Activated T-cell treated with anti-CD3 and anti-CD28 coated beads, Interleukin-2, amount 50 U/mL, for 24 hours (primary cell): ENCODE data around the gene TMEM184A.

Experiments used
- DNase-seq: peaks from one replicate; pipeline ENCODE4 v3.0.0-alpha.2; 2020
- H3K27ac Mint-ChIP-seq: 2 replicates; pipeline ENCODE4 v1.8.0; 2020; ENCODE audit warnings: mild to moderate bottlenecking, mixed read lengths
- H3K27me3 Mint-ChIP-seq: 2 replicates; pipeline ENCODE4 v1.8.0; 2020; ENCODE audit warnings: mixed read lengths
- H3K36me3 Mint-ChIP-seq: 2 replicates; pipeline ENCODE4 v1.8.0; 2020; ENCODE audit warnings: low read depth, mixed read lengths
- H3K4me1 Mint-ChIP-seq: 2 replicates; pipeline ENCODE4 v1.8.0; 2020; ENCODE audit warnings: low read depth, mixed read lengths
- H3K4me3 Mint-ChIP-seq: 2 replicates; pipeline ENCODE4 v1.8.0; 2020; ENCODE audit warnings: mild to moderate bottlenecking, moderate library complexity, mixed read lengths
- H3K9me3 Mint-ChIP-seq: 2 replicates; pipeline ENCODE4 v1.8.0; 2020; ENCODE audit warnings: mixed read lengths

TMEM184A gene

GRCh38 chr7:1544896-1545416 is 11.0 kb downstream of the TMEM184A start:
- Mint-ChIP-seq H3K36me3 (peaks cover 31% of the 10 kb centered on the region), H3K9me3 (no peaks in the 10 kb centered on the region), H3K4me3 (no peak overlapping the region), H3K4me1 (peaks cover 3% of the 10 kb centered on the region), H3K27me3 (no peaks in the 10 kb centered on the region), H3K27ac (peak overlapping the region; percentile 50)
- DNase-seq = no peak

DNA sequence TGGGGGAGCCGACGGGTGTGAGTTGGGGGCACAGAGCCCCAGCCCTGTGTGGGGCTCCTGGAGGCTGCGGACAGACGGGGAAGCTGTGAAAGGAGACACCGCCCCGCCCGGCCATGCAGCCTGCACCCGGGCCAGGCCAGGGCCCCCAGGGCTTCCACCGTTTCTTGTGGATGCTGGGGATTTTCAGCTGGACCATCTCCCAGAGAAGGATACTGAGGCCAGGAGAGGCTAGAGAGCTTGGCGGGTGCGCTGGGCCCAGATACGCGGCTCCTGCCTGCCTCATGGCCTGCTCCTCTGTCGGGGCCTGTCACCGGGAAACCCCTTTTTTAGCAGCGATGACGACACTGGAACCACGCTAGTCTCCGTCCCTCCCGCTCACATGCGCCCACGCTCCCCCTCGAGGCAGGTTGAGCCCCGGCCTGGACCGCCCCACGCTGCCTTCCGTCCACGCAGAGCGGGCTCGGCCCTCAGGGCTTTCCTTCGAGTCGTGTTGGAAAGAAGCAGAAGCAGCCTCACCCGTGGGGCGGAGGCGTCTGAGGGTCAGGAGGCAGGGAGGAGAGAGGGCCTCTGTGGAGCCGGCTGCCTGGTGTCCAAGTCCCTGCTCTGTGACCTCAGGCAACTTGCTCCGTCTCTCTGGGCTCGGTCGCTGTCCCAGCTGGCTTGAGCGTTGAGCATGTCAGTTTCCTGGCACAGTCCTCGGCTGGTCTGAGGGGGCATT is 11.7 kb downstream of the TMEM184A start:
- H3K9me3 Mint-ChIP-seq = no peaks in the 10 kb centered on the region
- H3K27me3 Mint-ChIP-seq = no peaks in the 10 kb centered on the region
- peaks cover 3% of the 10 kb centered on the region for H3K4me1 Mint-ChIP-seq
- H3K36me3 Mint-ChIP-seq = peaks cover 38% of the 10 kb centered on the region
- DNase-seq = no peak
- H3K4me3 Mint-ChIP-seq = no peak overlapping the region
- H3K27ac Mint-ChIP-seq = no peak overlapping the region

- Mint-ChIP-seq H3K27me3 (no peaks in the 10 kb centered on the region), H3K36me3 (peaks cover 42% of the 10 kb centered on the region), H3K4me3 (no peak overlapping the region), H3K9me3 (no peaks in the 10 kb centered on the region), H3K27ac (peak overlapping the region; percentile 67), H3K4me1 (peaks cover 3% of the 10 kb centered on the region)
- DNase-seq = no peak
Observed at GRCh38 chr7:1543826-1544177, 12.2 kb downstream of the TMEM184A start.

DNA sequence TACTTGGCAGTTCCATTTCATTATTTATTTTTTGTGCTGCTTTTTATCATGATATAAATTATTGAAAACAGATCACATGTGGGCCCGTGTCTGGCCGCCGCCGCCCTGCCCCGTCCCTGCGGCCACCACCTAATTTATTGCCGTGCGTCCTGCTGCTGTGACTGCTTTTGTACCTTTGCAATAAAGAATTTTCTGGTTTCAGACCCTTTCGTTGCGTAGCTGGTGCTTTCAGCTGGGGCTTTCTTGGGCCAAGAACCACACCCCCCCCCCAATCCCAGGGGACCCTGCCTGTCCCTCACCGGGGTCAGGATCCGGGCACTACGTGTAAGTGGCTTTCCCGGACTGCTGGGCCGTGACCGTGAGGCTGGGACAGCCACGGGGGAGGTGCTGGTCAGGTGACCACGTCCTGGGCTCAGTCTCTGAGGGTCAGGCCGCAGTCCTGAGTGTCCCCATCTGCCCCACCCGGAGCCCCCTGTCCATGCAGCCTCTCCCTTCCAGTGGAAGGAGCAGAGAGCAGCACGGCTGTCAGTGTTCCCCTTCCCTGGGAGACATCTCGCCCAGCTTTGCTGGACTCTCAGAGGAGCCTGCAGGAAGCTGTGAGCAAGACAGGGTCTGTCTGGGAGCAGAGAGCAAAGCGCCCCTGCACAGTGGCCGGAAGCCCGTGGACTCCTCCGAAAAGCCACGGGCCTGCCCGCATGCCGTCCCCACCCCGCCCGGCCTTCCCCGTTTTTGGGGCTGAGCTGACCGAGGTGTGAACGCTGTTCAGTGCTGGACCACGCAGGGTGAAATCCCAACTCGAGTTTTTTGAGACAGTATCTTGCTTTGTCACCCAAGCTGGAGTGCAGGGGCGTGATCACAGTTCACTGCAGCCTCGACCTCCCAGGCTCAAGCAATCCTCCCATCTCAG is 12.9 kb downstream of the TMEM184A start:
- no peaks in the 10 kb centered on the region for H3K9me3 Mint-ChIP-seq
- H3K36me3 Mint-ChIP-seq = peaks cover 42% of the 10 kb centered on the region
- H3K27me3 Mint-ChIP-seq = no peaks in the 10 kb centered on the region
- no peak for DNase-seq
- no peak overlapping the region for H3K27ac Mint-ChIP-seq
- no peaks in the 10 kb centered on the region for H3K4me1 Mint-ChIP-seq
- no peak overlapping the region for H3K4me3 Mint-ChIP-seq

GRCh38 chr7:1542329-1542728 is 13.7 kb downstream of the TMEM184A start:
- Mint-ChIP-seq H3K4me3 (no peak overlapping the region), H3K4me1 (peaks cover 2% of the 10 kb centered on the region), H3K27me3 (no peaks in the 10 kb centered on the region), H3K27ac (no peak overlapping the region), H3K9me3 (no peaks in the 10 kb centered on the region), H3K36me3 (peaks cover 45% of the 10 kb centered on the region)
- no peak for DNase-seq

- no peak overlapping the region for H3K27ac Mint-ChIP-seq
- H3K36me3 Mint-ChIP-seq = peaks cover 49% of the 10 kb centered on the region
- H3K4me1 Mint-ChIP-seq = peaks cover 4% of the 10 kb centered on the region
- H3K27me3 Mint-ChIP-seq = no peaks in the 10 kb centered on the region
- DNase-seq = no peak
- no peak overlapping the region for H3K4me3 Mint-ChIP-seq
- H3K9me3 Mint-ChIP-seq = no peaks in the 10 kb centered on the region
Observed at GRCh38 chr7:1541431-1542162, 14.4 kb downstream of the TMEM184A start.

DNA sequence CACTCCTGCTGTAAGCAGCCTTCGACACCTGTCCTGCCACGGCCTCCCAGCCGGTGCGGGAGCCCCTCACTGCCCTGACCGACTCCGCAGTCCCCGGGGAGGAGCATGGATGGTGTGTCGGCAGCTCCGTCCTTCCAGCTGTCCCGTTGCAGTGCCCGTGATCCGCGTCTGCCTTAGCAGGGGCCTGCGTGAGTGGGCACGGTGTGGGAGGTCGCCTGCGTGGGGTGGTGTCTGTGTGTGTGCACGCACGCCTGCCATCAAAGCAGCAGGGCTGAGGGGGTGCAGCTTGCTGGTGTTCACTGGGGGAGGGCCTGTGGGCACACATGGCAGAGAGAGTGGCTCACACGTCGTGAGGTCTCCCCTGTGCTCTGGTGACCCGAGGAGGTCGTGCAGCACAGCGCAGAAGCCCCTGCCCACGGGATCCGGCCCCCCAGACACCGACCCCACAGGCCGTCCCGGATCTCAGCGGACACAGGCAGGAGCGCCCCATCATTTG is 15.2 kb downstream of the TMEM184A start:
- Mint-ChIP-seq H3K27ac (no peak overlapping the region), H3K36me3 (peaks cover 55% of the 10 kb centered on the region)

GRCh38 chr7:1539882-1540775 is 15.9 kb downstream of the TMEM184A start:
- no peak for DNase-seq
- Mint-ChIP-seq H3K27me3 (no peaks in the 10 kb centered on the region), H3K4me1 (peaks cover 11% of the 10 kb centered on the region), H3K4me3 (no peak overlapping the region), H3K9me3 (no peaks in the 10 kb centered on the region), H3K36me3 (peaks cover 62% of the 10 kb centered on the region), H3K27ac (no peak overlapping the region)

More for the DNA sequence above, 15.2 kb downstream of the TMEM184A start:
- Mint-ChIP-seq H3K4me3 (no peak overlapping the region), H3K4me1 (peaks cover 10% of the 10 kb centered on the region), H3K27me3 (no peaks in the 10 kb centered on the region), H3K9me3 (no peaks in the 10 kb centered on the region)
- DNase-seq = no peak

- no peak overlapping the region for H3K4me3 Mint-ChIP-seq
- no peaks in the 10 kb centered on the region for H3K9me3 Mint-ChIP-seq
- no peaks in the 10 kb centered on the region for H3K27me3 Mint-ChIP-seq
- H3K27ac Mint-ChIP-seq = no peak overlapping the region
- peaks cover 65% of the 10 kb centered on the region for H3K36me3 Mint-ChIP-seq
- DNase-seq = no peak
- H3K4me1 Mint-ChIP-seq = peaks cover 16% of the 10 kb centered on the region
Observed at GRCh38 chr7:1539181-1539881, 16.7 kb downstream of the TMEM184A start.

GRCh38 chr7:1538544-1539180 is 17.3 kb downstream of the TMEM184A start:
- Mint-ChIP-seq H3K27ac (no peak overlapping the region), H3K27me3 (no peaks in the 10 kb centered on the region), H3K4me3 (no peak overlapping the region), H3K36me3 (peaks cover 68% of the 10 kb centered on the region), H3K9me3 (no peaks in the 10 kb centered on the region), H3K4me1 (peaks cover 22% of the 10 kb centered on the region)
- no peak for DNase-seq

DNA sequence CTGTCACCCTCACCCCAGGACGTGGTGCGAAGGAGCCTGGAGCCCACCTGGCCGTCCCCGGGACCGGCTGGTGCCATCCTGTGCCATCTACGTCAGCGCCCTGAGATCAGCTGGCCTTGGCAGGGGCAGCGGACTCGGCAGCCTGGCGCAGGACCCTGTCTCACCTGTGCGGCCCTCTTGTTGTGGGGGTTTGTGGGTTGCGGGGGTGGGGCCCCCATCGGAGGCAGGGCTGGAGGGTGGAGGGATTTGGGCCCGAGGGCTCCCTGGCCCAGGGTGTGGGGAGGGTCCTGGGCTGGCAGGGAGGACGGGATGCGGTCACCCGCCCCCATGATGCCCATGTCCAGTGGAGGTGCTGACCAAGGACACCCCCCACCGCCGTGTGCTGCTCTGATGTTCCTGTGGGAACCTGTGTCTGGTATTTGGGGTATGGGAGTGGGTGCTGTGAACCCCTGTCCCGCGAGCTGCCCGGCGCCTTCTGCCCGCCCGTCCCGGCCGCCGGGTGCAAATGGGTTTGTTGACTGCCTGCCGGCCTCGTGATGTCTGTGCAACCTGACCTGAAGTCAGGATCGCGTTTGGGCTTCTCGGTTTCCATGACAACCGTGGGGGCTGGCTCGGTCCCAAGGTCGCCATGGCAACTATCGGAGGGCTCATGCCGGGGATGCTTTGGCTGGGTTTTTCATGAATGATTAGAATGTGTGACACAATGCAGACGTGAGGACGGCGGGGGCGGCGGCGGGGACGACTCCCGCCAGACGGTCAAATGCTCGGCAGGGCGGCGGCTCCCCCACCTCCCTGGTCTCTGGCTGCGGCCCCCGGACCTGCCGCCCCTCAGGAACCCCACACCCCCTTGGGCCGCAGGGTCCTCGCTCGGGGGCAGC is 18.2 kb downstream of the TMEM184A start:
- peak overlapping the region; percentile 80 for H3K27ac Mint-ChIP-seq
- H3K36me3 Mint-ChIP-seq = peaks cover 71% of the 10 kb centered on the region
- peaks cover 31% of the 10 kb centered on the region for H3K4me1 Mint-ChIP-seq
- H3K27me3 Mint-ChIP-seq = no peaks in the 10 kb centered on the region
- no peak overlapping the region for H3K4me3 Mint-ChIP-seq
- DNase-seq = no peak
- H3K9me3 Mint-ChIP-seq = no peaks in the 10 kb centered on the region
